Left lung (tissue), 10 donors: ENCODE results near the gene C2orf81. TPM values are rescaled to one million over a fixed set of nuclear protein-coding genes. Genes with fewer than 3 reads are reported as not detected.
A peak's percentile ranks its signal among the peaks of the same experiment; 100 is the strongest.

Source experiments
- ATAC-seq: fragments of 200-7000 bp; cut with Tn5 transposase; one replicate; pipeline ENCODE4 v1.9.1; 2020; ENCODE audit warnings: moderate library complexity
- DNase-seq, 4 donors: peaks; one replicate each; pipeline ENCODE4 v3.0.0-alpha.2; 2013 to 2020
- H3K27ac ChIP-seq, 2 donors: fragments of 200-600 bp; sonication (generic) in 1 of 2; one replicate each; pipeline versions ENCODE4 v1.5.0 to v1.8.0; 2020 to 2021
- H3K27me3 ChIP-seq, 2 donors: fragments of 200-600 bp; sonication (generic) in 1 of 2; one replicate each; pipeline versions ENCODE4 v1.5.0 to v1.8.0; 2020 to 2021
- H3K36me3 ChIP-seq, 2 donors: fragments of 200-600 bp; sonication (generic) in 1 of 2; one replicate each; pipeline versions ENCODE4 v1.5.0 to v1.8.0; 2020 to 2021
- H3K4me1 ChIP-seq, 2 donors: fragments of 200-600 bp; one replicate each; pipeline ENCODE4 v1.8.0; 2021
- H3K4me3 ChIP-seq, 2 donors: fragments of 200-600 bp; sonication (generic) in 1 of 2; one replicate each; pipeline versions ENCODE4 v1.5.0 to v1.8.0; 2020 to 2021; ENCODE audit warnings: mild to moderate bottlenecking in 1 of 2
- H3K9me3 ChIP-seq, 2 donors: fragments of 200-600 bp; sonication (generic) in 1 of 2; one replicate each; pipeline versions ENCODE4 v1.5.0 to v1.8.0; 2020 to 2021
- CTCF ChIP-seq, 2 donors: fragments of 200-600 bp; sonication (generic) in 1 of 2; IDR thresholded peaks; one replicate each; pipeline versions ENCODE4 v1.5.0 to v1.8.0; 2021; ENCODE audit warnings: antibody characterized with exemption in 2 of 2
- intact Hi-C, 2 donors: fragments of 100-400 bp; cut with DNase I; formaldehyde crosslinking; loops; one replicate each; pipeline versions ENCODE4 v1.11.2 to v1.14.2; 2022
- polyA plus RNA-seq, 6 donors: library from polyadenylated mRNA; unstranded; fragments of 120-200 nt; gene quantifications; one replicate each; pipeline ENCODE4 v1.2.1, GENCODE V29; 2013; ENCODE audit not compliant: insufficient read length in 6 of 6
- total RNA-seq, 2 donors: library from RNA; stranded (reverse); fragmentation: NEBNext Ultra II Directional; extraction: Animal tissue kit (Norgen Biotek cat#: 25700); gene quantifications; one replicate each; pipeline ENCODE4 v1.2.1, GENCODE V29; 2021
- donor health status: DM: no; HTN: yes; CAD: no.
- donor health status: DM: no; HTN: no; CAD: no.

C2orf81 gene
- total and polyA plus RNA-seq, 8 donors: 2.8 to 5.7 (median 5.0) TPM

GRCh38 chr2:74407682-74408081 lies 13.7 kb downstream of the C2orf81 start:
- Histone ChIP-seq H3K9me3 (no peaks in the 10 kb centered on the region), H3K4me3 (no peak overlapping the region), H3K36me3 (no peaks in the 10 kb centered on the region), H3K4me1 (no peaks in the 10 kb centered on the region), H3K27me3 (no peaks in the 10 kb centered on the region), H3K27ac (no peak overlapping the region)
- ATAC-seq: no peak
- TF ChIP-seq CTCF (IDR thresholded peaks at IDR 0.05): no peak
- DNase-seq: no peak
- intact Hi-C loops: no loop called here

GRCh38 chr2:74406035-74406434 lies 15.4 kb downstream of the C2orf81 start:
- Histone ChIP-seq H3K27ac (no peak overlapping the region), H3K4me1 (no peaks in the 10 kb centered on the region), H3K4me3 (no peak overlapping the region), H3K36me3 (no peaks in the 10 kb centered on the region), H3K9me3 (no peaks in the 10 kb centered on the region), H3K27me3 (no peaks in the 10 kb centered on the region)
- no peak for TF ChIP-seq CTCF (IDR thresholded peaks at IDR 0.05)
- intact Hi-C loops: no loop called here
- no peak for ATAC-seq
- no peak for DNase-seq

GRCh38 chr2:74401891-74402290 lies 19.5 kb downstream of the C2orf81 start:
- no peaks in the 10 kb centered on the region for H3K36me3 ChIP-seq
- no peaks in the 10 kb centered on the region for H3K4me1 ChIP-seq
- intact Hi-C loops: no loop called here
- no peak for ATAC-seq
- no peaks in the 10 kb centered on the region for H3K27me3 ChIP-seq
- no peak overlapping the region for H3K27ac ChIP-seq
- DNase-seq: no peak
- TF ChIP-seq CTCF (IDR thresholded peaks at IDR 0.05): no peak
- H3K9me3 ChIP-seq: no peaks in the 10 kb centered on the region
- H3K4me3 ChIP-seq: no peak overlapping the region

- Histone ChIP-seq H3K27ac (no peak overlapping the region), H3K4me3 (no peak overlapping the region), H3K9me3 (no peaks in the 10 kb centered on the region), H3K36me3 (no peaks in the 10 kb centered on the region), H3K27me3 (no peaks in the 10 kb centered on the region), H3K4me1 (no peaks in the 10 kb centered on the region)
- intact Hi-C loops: no loop called here
- peak; percentile 30 to 45 for TF ChIP-seq CTCF (IDR thresholded peaks at IDR 0.05)
- peak; percentile 74 for ATAC-seq
- no peak for DNase-seq
Observed at GRCh38 chr2:74399785-74400184, 21.6 kb downstream of the C2orf81 start.

GRCh38 chr2:74396149-74396548 lies 25.3 kb downstream of the C2orf81 start:
- no peak for TF ChIP-seq CTCF (IDR thresholded peaks at IDR 0.05)
- DNase-seq (no peak), ATAC-seq (no peak)
- no peaks in the 10 kb centered on the region for H3K36me3 ChIP-seq
- no peaks in the 10 kb centered on the region for H3K27me3 ChIP-seq
- H3K4me3 ChIP-seq: no peak overlapping the region
- no peak overlapping the region for H3K27ac ChIP-seq
- H3K4me1 ChIP-seq: peaks cover 0 to under 1% of the 10 kb centered on the region in 2 donors
- intact Hi-C loops: no loop called here
- no peaks in the 10 kb centered on the region for H3K9me3 ChIP-seq
